HepG2 (cell line): Measurements from ENCODE around the gene PLEKHG4. TPM values are rescaled to one million over a fixed set of nuclear protein-coding genes. Genes with fewer than 3 reads are reported as not detected.

ENCODE experiments used
- ATAC-seq: fragments of 200-7000 bp; cut with Tn5 transposase; 3 replicates; pipeline ENCODE4 v1.9.1; 2020; ENCODE audit warnings: mild to moderate bottlenecking, moderate library complexity
- BruUV-seq: library from RNA; stranded (reverse); fragments of 400-500 nt; replicated peaks from 2 replicates; lab custom pipeline; 2021; lab: Mats Ljungman, UMichigan
- CTCF ChIA-PET: fragments of 300-600 bp; formaldehyde crosslinking; extraction: SDS; loops from one replicate; lab custom pipeline; 2021; ENCODE audit warnings: low total read pairs, inconsistent platforms, low intra/inter-chr PET ratio; lab: Yijun Ruan, JAX
- POLR2A ChIA-PET: fragments of 350-600 bp; sonication (Branson Sonifier 250); formaldehyde crosslinking; loops from one replicate; lab custom pipeline; 2020; ENCODE audit warnings: antibody characterized with exemption, inconsistent platforms; lab: Yijun Ruan, JAX
- DNase-seq: peaks from one replicate; pipeline ENCODE4 v3.0.0-alpha.2; 2015; ENCODE audit warnings: low spot score
- FAIRE-seq: peaks from 3 replicates; lab custom pipeline; 2011; peaks lifted over from hg19 to GRCh38; lab: Jason Lieb, UNC
- H2AFZ ChIP-seq: one replicate; pipeline ENCODE4 v1.6.1; 2011; ENCODE audit warnings: low read length, inconsistent platforms
- H3K27ac ChIP-seq: fragments of 300-600 bp; 3 replicates; pipeline ENCODE4 v1.8.0; 2011; ENCODE audit warnings: mixed run types, mild to moderate bottlenecking, mixed read lengths, low read length, inconsistent platforms; ENCODE audit not compliant: insufficient read depth; ENCODE audit errors: extremely low read length
- H3K27me3 ChIP-seq, 2 experiments: fragments of 200-600 bp in 1 of 2; 2 replicates in 1 of 2; 3 replicates in 1 of 2; pipeline versions ENCODE4 v1.6.0 to v1.8.0; 2011; ENCODE audit warnings: low read length in 2 of 2, mild to moderate bottlenecking in 2 of 2, moderate library complexity in 2 of 2, inconsistent platforms in 1 of 2; ENCODE audit not compliant: insufficient read depth in 2 of 2, control insufficient read depth in 1 of 2
- H3K36me3 ChIP-seq, 2 experiments: fragments of 200-600 bp in 1 of 2; replicated peaks in 1 of 2; 2 replicates in 1 of 2; 3 replicates in 1 of 2; pipeline versions ENCODE4 v1.5.1 to v1.8.0; 2011; ENCODE audit warnings: low read length in 2 of 2, inconsistent platforms in 1 of 2; ENCODE audit not compliant: insufficient read depth in 2 of 2, control insufficient read depth in 1 of 2
- H3K4me1 ChIP-seq: 2 replicates; pipeline ENCODE4 v1.5.1; 2012; ENCODE audit warnings: low read length, inconsistent platforms; ENCODE audit not compliant: insufficient read depth
- H3K4me2 ChIP-seq: 2 replicates; pipeline ENCODE4 v1.6.0; 2011; ENCODE audit warnings: low read depth, low read length, inconsistent platforms
- H3K4me3 ChIP-seq, 3 experiments: fragments of 200-600 bp in 1 of 3; sonication (generic), shearing (Covaris generic) in 1 of 3; replicated peaks in 1 of 3; 2 replicates each; pipeline ENCODE4 v1.5.1; 2011 to 2016; ENCODE audit warnings: low read length in 3 of 3, inconsistent platforms in 2 of 3, low read depth in 2 of 3, mild to moderate bottlenecking in 2 of 3, control low read depth in 1 of 3, mixed read lengths in 1 of 3; ENCODE audit not compliant: insufficient read depth in 1 of 3
- H3K79me2 ChIP-seq: one replicate; pipeline ENCODE4 v1.6.1; 2011; ENCODE audit warnings: low read length, inconsistent platforms; ENCODE audit not compliant: insufficient read depth
- H3K9ac ChIP-seq: 2 replicates; pipeline ENCODE4 v1.6.0; 2011; ENCODE audit warnings: mild to moderate bottlenecking, low read depth, low read length, inconsistent platforms; ENCODE audit not compliant: insufficient read depth
- H3K9me3 ChIP-seq: 2 replicates; pipeline ENCODE4 v1.5.1; 2012; ENCODE audit warnings: mild to moderate bottlenecking, low read length
- H4K20me1 ChIP-seq: 2 replicates; pipeline ENCODE4 v1.6.0; 2011; ENCODE audit warnings: inconsistent platforms, mild to moderate bottlenecking, low read length, moderate library complexity; ENCODE audit not compliant: insufficient read depth
- ATF1 ChIP-seq: IDR thresholded peaks from 2 replicates; pipeline ENCODE4 v1.6.1; 2016; ENCODE audit warnings: mild to moderate bottlenecking, control low read depth
- EZH2 ChIP-seq: conservative IDR thresholded peaks from 2 replicates; pipeline ENCODE4 v1.6.1; 2012; ENCODE audit warnings: mild to moderate bottlenecking, low read depth, low read length, moderate library complexity
- FLYWCH1 ChIP-seq: sonication (generic); formaldehyde crosslinking; IDR thresholded peaks from 2 replicates; pipeline ENCODE4 v1.8.1; 2023; ENCODE audit warnings: mild to moderate bottlenecking, missing genetic modification reagents
- FOXM1 ChIP-seq: sonication (generic); formaldehyde crosslinking; IDR thresholded peaks from 2 replicates; pipeline ENCODE4 v1.5.0; 2020; ENCODE audit warnings: missing genetic modification reagents
- MTF2 ChIP-seq: sonication (generic); formaldehyde crosslinking; IDR thresholded peaks from 2 replicates; pipeline ENCODE4 v1.5.0; 2020; ENCODE audit warnings: missing genetic modification reagents, borderline replicate concordance
- REL ChIP-seq: sonication (generic); formaldehyde crosslinking; conservative IDR thresholded peaks from 2 replicates; pipeline ENCODE4 v1.8.0; 2022; ENCODE audit warnings: mild to moderate bottlenecking, missing genetic modification reagents, moderate library complexity
- RXRA ChIP-seq: sonication (generic); formaldehyde crosslinking; IDR thresholded peaks from 2 replicates; pipeline ENCODE4 v1.5.1; 2020; ENCODE audit warnings: missing genetic modification reagents
- ZNF496 ChIP-seq: sonication (generic); formaldehyde crosslinking; IDR thresholded peaks from 2 replicates; pipeline ENCODE4 v1.8.1; 2023; ENCODE audit warnings: mild to moderate bottlenecking, moderate library complexity, missing genetic modification reagents; ENCODE audit not compliant: insufficient replicate concordance
- ZNF543 ChIP-seq: sonication (generic); formaldehyde crosslinking; IDR thresholded peaks from 2 replicates; pipeline ENCODE4 v1.4.0; 2020; ENCODE audit warnings: mild to moderate bottlenecking, missing genetic modification reagents
- ZNF558 ChIP-seq: sonication (generic); formaldehyde crosslinking; IDR thresholded peaks from 2 replicates; pipeline ENCODE4 v1.9.0; 2022; ENCODE audit warnings: mild to moderate bottlenecking, missing genetic modification reagents, borderline replicate concordance
- ZNF737 ChIP-seq: sonication (generic); formaldehyde crosslinking; IDR thresholded peaks from 2 replicates; pipeline ENCODE4 v1.5.0; 2020; ENCODE audit warnings: missing genetic modification reagents, mild to moderate bottlenecking, borderline replicate concordance
- WGBS: methylation state at CpG from one replicate; pipeline ENCODE4 v1.1.6; 2017; ENCODE audit warnings: low lambda C conversion rate; 5-methylcytosine and 5-hydroxymethylcytosine counted together
- in situ Hi-C: cut with HindIII; loops from 2 replicates; pipeline ENCODE4 v1.10.0; 2017; ENCODE audit warnings: low pct_unique_long_range_greater_than_20kb; ENCODE audit not compliant: extremely low pct_ligation_motif_present
- intact Hi-C: fragments of 100-400 bp; cut with micrococcal nuclease; formaldehyde crosslinking; loops from one replicate; pipeline ENCODE4 v1.10.0; 2022; ENCODE audit not compliant: unreplicated experiment
- polyA plus RNA-seq, 8 experiments: library from polyadenylated mRNA; depleted of rRNA in 3 of 8; stranded (reverse) in 7 of 8; unstranded in 1 of 8; fragments of >200 nt; fragmentation: Illumina TruSeq in 4 of 8; extraction: Trizol in 4 of 8; gene quantifications; 2 replicates each; pipeline versions ENCODE4 v1.2.1 to v1.2.3, GENCODE V29; 2011 to 2016; ENCODE audit warnings: low read depth in 4 of 8, missing spikeins in 1 of 8, mixed read lengths in 1 of 8; ENCODE audit not compliant: insufficient read depth in 1 of 8
- total RNA-seq, 5 experiments: library from RNA; depleted of rRNA; stranded (reverse); fragments of >200 nt; fragmentation: Illumina TruSeq; extraction: Trizol; gene quantifications; 2 replicates each; pipeline ENCODE4 v1.2.3, GENCODE V29; 2016; ENCODE audit warnings: low read depth in 1 of 5
- TF ChIP-seq, protein P1 (sequence below): sonication (generic); formaldehyde crosslinking; IDR thresholded peaks from 2 replicates; pipeline ENCODE4 v1.8.0; 2022; ENCODE audit warnings: mild to moderate bottlenecking, missing genetic modification reagents
- TF ChIP-seq, protein P2 (sequence below): sonication (generic); formaldehyde crosslinking; IDR thresholded peaks from 2 replicates; pipeline ENCODE4 v1.4.0; 2020; ENCODE audit warnings: missing genetic modification reagents, low read depth, mild to moderate bottlenecking, borderline replicate concordance

The PLEKHG4 gene
- total and polyA plus RNA-seq, 2 of the 13 experiments (the other 11 are each of a cell fraction or from before 2014, with no cell fraction given) = 7.1 to 13.6 TPM

DNA sequence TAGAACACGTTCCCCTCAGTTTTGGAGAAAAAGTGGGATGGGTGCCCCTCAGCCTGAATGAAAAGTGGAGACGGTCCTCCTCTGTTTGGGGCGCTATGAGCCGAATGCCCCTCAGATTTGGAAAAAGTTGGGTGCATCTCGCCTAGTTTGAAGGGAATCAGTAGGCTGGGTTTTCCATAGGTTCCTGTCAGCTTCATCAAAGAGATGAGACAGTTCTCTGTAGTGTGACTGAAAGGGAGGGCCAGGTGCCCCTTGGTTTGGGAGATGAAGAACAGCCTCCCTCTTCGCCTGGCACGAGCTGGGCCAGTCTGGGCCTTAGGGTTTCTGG lies 31.3 kb upstream of the PLEKHG4 start:
- intact Hi-C loops = no loop called here
- TF ChIP-seq FLYWCH1 (CRISPR knock-in tag) (0 out of 2 replicates have a peak, but pooled peaks have one; percentile 41), REL (CRISPR knock-in tag) (no peak), ZNF558 (CRISPR knock-in tag) (0 out of 2 replicates have a peak, but pooled peaks have one; percentile 1), ZNF543 (CRISPR knock-in tag) (no peak), ZNF496 (CRISPR knock-in tag) (no peak), RXRA (CRISPR knock-in tag) (0 out of 2 replicates have a peak, but pooled peaks have one; percentile 2), MTF2 (0 out of 2 replicates have a peak, but pooled peaks have one; percentile 39), ATF1 (no peak), EZH2 (0 out of 2 replicates have a peak, but pooled peaks have one; percentile 10), ZNF737 (no peak), FOXM1 (CRISPR knock-in tag) (no peak)
- TF ChIP-seq, protein P1, sequence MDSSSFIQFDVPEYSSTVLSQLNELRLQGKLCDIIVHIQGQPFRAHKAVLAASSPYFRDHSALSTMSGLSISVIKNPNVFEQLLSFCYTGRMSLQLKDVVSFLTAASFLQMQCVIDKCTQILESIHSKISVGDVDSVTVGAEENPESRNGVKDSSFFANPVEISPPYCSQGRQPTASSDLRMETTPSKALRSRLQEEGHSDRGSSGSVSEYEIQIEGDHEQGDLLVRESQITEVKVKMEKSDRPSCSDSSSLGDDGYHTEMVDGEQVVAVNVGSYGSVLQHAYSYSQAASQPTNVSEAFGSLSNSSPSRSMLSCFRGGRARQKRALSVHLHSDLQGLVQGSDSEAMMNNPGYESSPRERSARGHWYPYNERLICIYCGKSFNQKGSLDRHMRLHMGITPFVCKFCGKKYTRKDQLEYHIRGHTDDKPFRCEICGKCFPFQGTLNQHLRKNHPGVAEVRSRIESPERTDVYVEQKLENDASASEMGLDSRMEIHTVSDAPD (CRISPR knock-in tag) = no peak
- TF ChIP-seq, protein P2, sequence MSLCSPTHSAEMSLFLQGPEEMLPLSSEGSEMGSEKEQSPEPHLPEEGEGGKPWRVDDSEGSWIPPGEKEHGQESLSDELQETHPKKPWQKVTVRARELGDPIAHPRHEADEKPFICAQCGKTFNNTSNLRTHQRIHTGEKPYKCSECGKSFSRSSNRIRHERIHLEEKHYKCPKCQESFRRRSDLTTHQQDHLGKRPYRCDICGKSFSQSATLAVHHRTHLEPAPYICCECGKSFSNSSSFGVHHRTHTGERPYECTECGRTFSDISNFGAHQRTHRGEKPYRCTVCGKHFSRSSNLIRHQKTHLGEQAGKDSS (CRISPR knock-in tag) = 0 out of 2 replicates have a peak, but pooled peaks have one; percentile 2
- TF ChIP-seq, all 625 proteins: peak for 6

More for the DNA sequence above, 31.3 kb upstream of the PLEKHG4 start:
- H3K9ac ChIP-seq = 0 out of 2 replicates have a peak overlapping the region, but pooled peaks have one; percentile 18
- in situ Hi-C loops = no loop called here
- no TSS peak for BruUV-seq
- H3K27me3 ChIP-seq = peaks cover 0 to 22% of the 10 kb centered on the region in 2 experiments; a peak in 3 of 5 replicates
- peaks cover 0 to 2% of the 10 kb centered on the region in 2 experiments; a peak in 1 of 5 replicates for H3K36me3 ChIP-seq
- H3K4me2 ChIP-seq = peak overlapping the region; percentile 97
- no peak overlapping the region for H2AFZ ChIP-seq
- H3K4me1 ChIP-seq = peaks cover 53% of the 10 kb centered on the region
- ATAC-seq (no peak), DNase-seq (no peak), FAIRE-seq (no peak)
- H4K20me1 ChIP-seq = no peaks in the 10 kb centered on the region
- peak overlapping the region; percentile 59 to 85 (median 63) for H3K4me3 ChIP-seq
- H3K79me2 ChIP-seq = no peaks in the 10 kb centered on the region
- ChIA-PET POLR2A (interaction anchor here (0.5 to 6.1 kb wide), 19 partner anchors 10 to 233 kb away, joined by 3 to 71 read pairs (median 5); partner anchors contain the start of genes ATP6V0D1, HSD11B2, NOL3 and PLEKHG4), CTCF (no interaction called here)
- no peak overlapping the region for H3K27ac ChIP-seq
- WGBS = 3% methylated on average over 7 of the region's 7 CpGs
- no peaks in the 10 kb centered on the region for H3K9me3 ChIP-seq
